Liver (tissue), 9 donors: Measurements from ENCODE around the gene ZFP64. TPM values are rescaled to one million over a fixed set of nuclear protein-coding genes. Genes with fewer than 3 reads are reported as not detected.

Experiments
- DNase-seq: peaks from one replicate; pipeline ENCODE4 v3.0.0-alpha.2; 2017; ENCODE audit warnings: low spot score
- H3K27ac ChIP-seq, 2 donors: one replicate each; pipeline ENCODE4 v1.7.0; 2013; ENCODE audit warnings: inconsistent platforms in 2 of 2, low read length in 2 of 2, control low read depth in 1 of 2, low read depth in 1 of 2, mild to moderate bottlenecking in 1 of 2
- H3K27me3 ChIP-seq, 4 donors: one replicate each; pipeline versions ENCODE4 v1.6.1 to v1.7.0; 2013; ENCODE audit warnings: low read length in 3 of 4, inconsistent platforms in 1 of 4, mild to moderate bottlenecking in 1 of 4, moderate library complexity in 1 of 4; ENCODE audit not compliant: control insufficient read depth in 4 of 4, insufficient read depth in 4 of 4
- H3K36me3 ChIP-seq, 4 donors: one replicate each; pipeline versions ENCODE4 v1.6.1 to v1.7.0; 2013; ENCODE audit warnings: low read length in 3 of 4, mild to moderate bottlenecking in 3 of 4, low read depth in 1 of 4, moderate library complexity in 1 of 4; ENCODE audit not compliant: control insufficient read depth in 4 of 4, insufficient read depth in 3 of 4
- H3K4me1 ChIP-seq, 4 donors: one replicate each; pipeline versions ENCODE4 v1.6.1 to v1.7.0; 2013; ENCODE audit warnings: low read length in 3 of 4, mild to moderate bottlenecking in 3 of 4, moderate library complexity in 1 of 4; ENCODE audit not compliant: control insufficient read depth in 4 of 4, insufficient read depth in 4 of 4
- H3K4me3 ChIP-seq, 3 donors: one replicate each; pipeline versions ENCODE4 v1.6.1 to v1.7.0; 2013; ENCODE audit warnings: low read length in 3 of 3, control low read depth in 1 of 3, low read depth in 1 of 3, mild to moderate bottlenecking in 1 of 3
- H3K9ac ChIP-seq, 2 donors: one replicate each; pipeline ENCODE4 v1.7.0; 2013; ENCODE audit warnings: low read length in 2 of 2, mild to moderate bottlenecking in 2 of 2, moderate library complexity in 2 of 2, control low read depth in 1 of 2, low read depth in 1 of 2
- H3K9me3 ChIP-seq, 4 donors: one replicate each; pipeline versions ENCODE4 v1.6.1 to v1.7.0; 2013; ENCODE audit warnings: low read length in 3 of 4; ENCODE audit not compliant: control insufficient read depth in 4 of 4
- ATF3 ChIP-seq: IDR thresholded peaks from 2 replicates; pipeline ENCODE4 v1.6.1; 2016; ENCODE audit warnings: antibody characterized with exemption
- CTCF ChIP-seq: fragments of 150-350 bp; IDR thresholded peaks from 2 replicates; pipeline ENCODE4 v1.5.1; 2017; ENCODE audit warnings: improper control_type of control experiment, low read depth, low read length; ENCODE audit not compliant: missing input control
- EGR1 ChIP-seq, 2 donors: IDR thresholded peaks; 2 replicates each; pipeline ENCODE4 v1.6.1; 2016 to 2018; ENCODE audit warnings: antibody characterized with exemption in 2 of 2, low read depth in 2 of 2
- FOXA1 ChIP-seq: IDR thresholded peaks from 2 replicates; pipeline ENCODE4 v1.6.1; 2016; ENCODE audit warnings: antibody characterized with exemption
- FOXA2 ChIP-seq: IDR thresholded peaks from 2 replicates; pipeline ENCODE4 v1.6.1; 2016; ENCODE audit warnings: antibody characterized with exemption
- GABPA ChIP-seq, 2 donors: IDR thresholded peaks in 1 of 2; conservative IDR thresholded peaks in 1 of 2; 2 replicates each; pipeline ENCODE4 v1.6.1; 2016; ENCODE audit warnings: antibody characterized with exemption in 2 of 2, mild to moderate bottlenecking in 1 of 2, moderate library complexity in 1 of 2
- HNF4A ChIP-seq, 2 donors: conservative IDR thresholded peaks; 2 replicates each; pipeline ENCODE4 v1.6.1; 2016; ENCODE audit warnings: antibody characterized with exemption in 2 of 2, mild to moderate bottlenecking in 2 of 2
- HNF4G ChIP-seq: IDR thresholded peaks from 2 replicates; pipeline ENCODE4 v1.6.1; 2016; ENCODE audit warnings: antibody characterized with exemption
- JUND ChIP-seq, 2 donors: IDR thresholded peaks; 2 replicates each; pipeline ENCODE4 v1.6.1; 2016; ENCODE audit warnings: antibody characterized with exemption in 2 of 2
- NR2F2 ChIP-seq: IDR thresholded peaks from 2 replicates; pipeline ENCODE4 v1.6.1; 2016; ENCODE audit warnings: antibody characterized with exemption
- RAD21 ChIP-seq, 2 donors: IDR thresholded peaks; 2 replicates each; pipeline ENCODE4 v1.6.1; 2016; ENCODE audit warnings: antibody characterized with exemption in 2 of 2, mild to moderate bottlenecking in 2 of 2
- RXRA ChIP-seq, 2 donors: IDR thresholded peaks; 2 replicates each; pipeline ENCODE4 v1.6.1; 2017 to 2018; ENCODE audit warnings: antibody characterized with exemption in 2 of 2, mild to moderate bottlenecking in 1 of 2
- SP1 ChIP-seq: IDR thresholded peaks from 2 replicates; pipeline ENCODE4 v1.6.1; 2018; ENCODE audit warnings: antibody characterized with exemption, mild to moderate bottlenecking
- TAF1 ChIP-seq: conservative IDR thresholded peaks from 2 replicates; pipeline ENCODE4 v1.6.1; 2016; ENCODE audit warnings: antibody characterized with exemption, mild to moderate bottlenecking
- YY1 ChIP-seq: IDR thresholded peaks from 2 replicates; pipeline ENCODE4 v1.6.1; 2016; ENCODE audit warnings: antibody characterized with exemption, mild to moderate bottlenecking
- polyA plus RNA-seq, 2 donors: library from polyadenylated mRNA; stranded (reverse) in 1 of 2; unstranded in 1 of 2; fragments of 200-250 nt in 1 of 2; fragments of >200 nt in 1 of 2; fragmentation: Nextera tagmentation in 1 of 2; extraction: Ambion mirVana in 1 of 2; gene quantifications; one replicate each; pipeline versions ENCODE4 v1.2.1 to v1.2.3, GENCODE V29; 2013 to 2015
- total RNA-seq, 2 donors: library from RNA; depleted of rRNA; stranded (reverse); fragments of >200 nt; gene quantifications; one replicate each; pipeline ENCODE4 v1.2.3, GENCODE V29; 2014
- TF ChIP-seq, protein P1 (sequence below): IDR thresholded peaks from 2 replicates; pipeline ENCODE4 v1.6.1; 2016; ENCODE audit warnings: antibody characterized with exemption
- TF ChIP-seq, protein P2 (sequence below): IDR thresholded peaks from 2 replicates; pipeline ENCODE4 v1.6.1; 2016; ENCODE audit warnings: antibody characterized with exemption
- TF ChIP-seq, protein P3 (sequence below): IDR thresholded peaks from 2 replicates; pipeline ENCODE4 v1.6.1; 2016; ENCODE audit warnings: antibody characterized with exemption, mild to moderate bottlenecking
- donor health status: healthy.
- donor health status: healthy.
- donor health status: healthy.
- donor health status: healthy.
- donor health status: healthy.

Gene ZFP64
- total and polyA plus RNA-seq, 4 donors: 3.2 to 6.3 (median 4.9) TPM

GRCh38 chr20:52231230-52231746 is 39.7 kb upstream of the ZFP64 start:
- Histone ChIP-seq H3K27me3 (no peaks in the 10 kb centered on the region), H3K9ac (no peak overlapping the region), H3K27ac (peak overlapping the region; percentile 54 to 55), H3K36me3 (no peaks in the 10 kb centered on the region), H3K4me1 (peaks cover 2 to 25% (median 11%) of the 10 kb centered on the region in 4 donors), H3K9me3 (no peaks in the 10 kb centered on the region), H3K4me3 (no peak overlapping the region)
- DNase-seq: no peak
- peak; percentile 14 for TF ChIP-seq ATF3
- TF ChIP-seq, protein P1, sequence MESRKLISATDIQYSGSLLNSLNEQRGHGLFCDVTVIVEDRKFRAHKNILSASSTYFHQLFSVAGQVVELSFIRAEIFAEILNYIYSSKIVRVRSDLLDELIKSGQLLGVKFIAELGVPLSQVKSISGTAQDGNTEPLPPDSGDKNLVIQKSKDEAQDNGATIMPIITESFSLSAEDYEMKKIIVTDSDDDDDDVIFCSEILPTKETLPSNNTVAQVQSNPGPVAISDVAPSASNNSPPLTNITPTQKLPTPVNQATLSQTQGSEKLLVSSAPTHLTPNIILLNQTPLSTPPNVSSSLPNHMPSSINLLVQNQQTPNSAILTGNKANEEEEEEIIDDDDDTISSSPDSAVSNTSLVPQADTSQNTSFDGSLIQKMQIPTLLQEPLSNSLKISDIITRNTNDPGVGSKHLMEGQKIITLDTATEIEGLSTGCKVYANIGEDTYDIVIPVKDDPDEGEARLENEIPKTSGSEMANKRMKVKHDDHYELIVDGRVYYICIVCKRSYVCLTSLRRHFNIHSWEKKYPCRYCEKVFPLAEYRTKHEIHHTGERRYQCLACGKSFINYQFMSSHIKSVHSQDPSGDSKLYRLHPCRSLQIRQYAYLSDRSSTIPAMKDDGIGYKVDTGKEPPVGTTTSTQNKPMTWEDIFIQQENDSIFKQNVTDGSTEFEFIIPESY: peak; percentile 62
- TF ChIP-seq, protein P2, sequence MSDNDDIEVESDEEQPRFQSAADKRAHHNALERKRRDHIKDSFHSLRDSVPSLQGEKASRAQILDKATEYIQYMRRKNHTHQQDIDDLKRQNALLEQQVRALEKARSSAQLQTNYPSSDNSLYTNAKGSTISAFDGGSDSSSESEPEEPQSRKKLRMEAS: peak; percentile 62
- TF ChIP-seq HNF4A (conservative IDR thresholded peaks at IDR 0.05): peak; percentile 92 to 93
- TF ChIP-seq TAF1: no peak
- peak; percentile 54 to 64 for TF ChIP-seq RXRA (IDR thresholded peaks at IDR 0.05)
- peak; percentile 54 for TF ChIP-seq FOXA1
- no peak for TF ChIP-seq EGR1 (IDR thresholded peaks at IDR 0.05; ENCODE audit: low read depth in 2 of 2)
- TF ChIP-seq, protein P3, sequence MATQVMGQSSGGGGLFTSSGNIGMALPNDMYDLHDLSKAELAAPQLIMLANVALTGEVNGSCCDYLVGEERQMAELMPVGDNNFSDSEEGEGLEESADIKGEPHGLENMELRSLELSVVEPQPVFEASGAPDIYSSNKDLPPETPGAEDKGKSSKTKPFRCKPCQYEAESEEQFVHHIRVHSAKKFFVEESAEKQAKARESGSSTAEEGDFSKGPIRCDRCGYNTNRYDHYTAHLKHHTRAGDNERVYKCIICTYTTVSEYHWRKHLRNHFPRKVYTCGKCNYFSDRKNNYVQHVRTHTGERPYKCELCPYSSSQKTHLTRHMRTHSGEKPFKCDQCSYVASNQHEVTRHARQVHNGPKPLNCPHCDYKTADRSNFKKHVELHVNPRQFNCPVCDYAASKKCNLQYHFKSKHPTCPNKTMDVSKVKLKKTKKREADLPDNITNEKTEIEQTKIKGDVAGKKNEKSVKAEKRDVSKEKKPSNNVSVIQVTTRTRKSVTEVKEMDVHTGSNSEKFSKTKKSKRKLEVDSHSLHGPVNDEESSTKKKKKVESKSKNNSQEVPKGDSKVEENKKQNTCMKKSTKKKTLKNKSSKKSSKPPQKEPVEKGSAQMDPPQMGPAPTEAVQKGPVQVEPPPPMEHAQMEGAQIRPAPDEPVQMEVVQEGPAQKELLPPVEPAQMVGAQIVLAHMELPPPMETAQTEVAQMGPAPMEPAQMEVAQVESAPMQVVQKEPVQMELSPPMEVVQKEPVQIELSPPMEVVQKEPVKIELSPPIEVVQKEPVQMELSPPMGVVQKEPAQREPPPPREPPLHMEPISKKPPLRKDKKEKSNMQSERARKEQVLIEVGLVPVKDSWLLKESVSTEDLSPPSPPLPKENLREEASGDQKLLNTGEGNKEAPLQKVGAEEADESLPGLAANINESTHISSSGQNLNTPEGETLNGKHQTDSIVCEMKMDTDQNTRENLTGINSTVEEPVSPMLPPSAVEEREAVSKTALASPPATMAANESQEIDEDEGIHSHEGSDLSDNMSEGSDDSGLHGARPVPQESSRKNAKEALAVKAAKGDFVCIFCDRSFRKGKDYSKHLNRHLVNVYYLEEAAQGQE: peak; percentile 62
- peak; percentile 67 for TF ChIP-seq YY1
- TF ChIP-seq RAD21 (IDR thresholded peaks at IDR 0.05): peak in 1 of 2 donors; percentile 7
- peak; percentile 93 for TF ChIP-seq SP1
- TF ChIP-seq CTCF: no peak
- no peak for TF ChIP-seq NR2F2
- peak; percentile 89 for TF ChIP-seq HNF4G
- peak; percentile 86 to 91 for TF ChIP-seq JUND (IDR thresholded peaks at IDR 0.05)
- peak; percentile 69 for TF ChIP-seq FOXA2
- TF ChIP-seq GABPA (IDR thresholded peaks at IDR 0.05 in 1 of 2, conservative IDR thresholded peaks at IDR 0.05 in 1 of 2): peak; percentile 30 to 51
